ENCODE measurements around the gene PDE9A. TPM values are rescaled to one million over a fixed set of nuclear protein-coding genes. Genes with fewer than 3 reads are reported as not detected.

Gene PDE9A
- total RNA-seq, 1 experiment from 2014 or later: 31.9 TPM

GRCh38 chr21:42678618-42679295, 25.3 kb downstream of the PDE9A start:
- no peak overlapping the region for H3K18ac ChIP-seq (ENCODE audit: insufficient read length, low read depth, low read length)
- H3K56ac ChIP-seq (ENCODE audit: insufficient read length, low read depth, low read length): no peak overlapping the region
- H3K27me3 Mint-ChIP-seq (ENCODE audit: low read depth): no peaks in the 10 kb centered on the region; the same call in 1 of the 2 replicates
- H3K36me3 Mint-ChIP-seq (ENCODE audit: insufficient read depth in 1 of 3, low read depth in 3 of 3): peaks cover 22 to 29% (median 26%) of the 10 kb centered on the region in 3 experiments
- H3K79me1 ChIP-seq (ENCODE audit: insufficient read depth, low read depth, low read length, poor library complexity, severe bottlenecking): no peaks in the 10 kb centered on the region
- TF ChIP-seq CTCF (conservative IDR thresholded peaks at IDR 0.05): no peak
- H3K23ac ChIP-seq (ENCODE audit: insufficient read length, low read depth, low read length): no peak overlapping the region
- no peak overlapping the region for H2AFZ ChIP-seq (ENCODE audit: low read length)
- no peak overlapping the region for H4K5ac ChIP-seq (ENCODE audit: insufficient read length, low read depth, low read length)
- no peak overlapping the region; the same call in 1 of the 2 replicates for H3K14ac ChIP-seq (ENCODE audit: insufficient read depth, low read length)
- H4K20me1 ChIP-seq (ENCODE audit: control insufficient read depth, insufficient read depth, insufficient read length): no peaks in the 10 kb centered on the region
- no peak overlapping the region for H3K9ac ChIP-seq (ENCODE audit: extremely low read depth, insufficient read length, low read length)
- H3K23me2 ChIP-seq (ENCODE audit: insufficient read length, low read depth, low read length, poor library complexity, severe bottlenecking): no peaks in the 10 kb centered on the region
- no peak for DNase-seq
- WGBS (ENCODE audit: extremely low coverage, insufficient read length, low lambda C conversion rate): no CpG with 5 or more reads among the region's 23 CpGs
- H2BK12ac ChIP-seq (ENCODE audit: insufficient read length, low read depth, low read length): no peak overlapping the region
- H3T11ph ChIP-seq (ENCODE audit: low read length): no peak overlapping the region
- H3K79me2 ChIP-seq (ENCODE audit: insufficient read depth, low read length): no peaks in the 10 kb centered on the region; the same call in 1 of the 2 replicates
- no peak overlapping the region for H2BK120ac ChIP-seq (ENCODE audit: low read depth, low read length, poor library complexity, severe bottlenecking)
- H3K9me3 ChIP-seq (ENCODE audit: control insufficient read depth, low read depth, low read length): no peaks in the 10 kb centered on the region
- no peak overlapping the region for H3K4me2 ChIP-seq (ENCODE audit: insufficient read depth, insufficient read length, low read length)
- H3K4me1 Mint-ChIP-seq: peaks cover 26 to 54% of the 10 kb centered on the region in 2 experiments
- no peak overlapping the region for H4K91ac ChIP-seq (ENCODE audit: insufficient read length, low read depth, low read length)
- no peak overlapping the region for H3K27ac ChIP-seq (ENCODE audit: insufficient read length, low read depth, low read length)
- H3K4me1 ChIP-seq (ENCODE audit: insufficient read depth, low read length): no peaks in the 10 kb centered on the region; the same call in 1 of the 2 replicates
- no peak overlapping the region for H3K4ac ChIP-seq (ENCODE audit: low read depth, low read length)
- no peak overlapping the region for H2BK5ac ChIP-seq (ENCODE audit: insufficient read length, low read length)
- no peaks in the 10 kb centered on the region for H3K9me3 Mint-ChIP-seq
- H2BK15ac ChIP-seq (ENCODE audit: low read depth, low read length): no peak overlapping the region
- no peak overlapping the region for H2BK20ac ChIP-seq (ENCODE audit: low read depth, low read length, poor library complexity, severe bottlenecking)
- no peak overlapping the region for H2AK5ac ChIP-seq (ENCODE audit: insufficient read length, low read length)
- H3K4me3 Mint-ChIP-seq: no peak overlapping the region
- H3K27me3 ChIP-seq (ENCODE audit: insufficient read depth, low read length): no peaks in the 10 kb centered on the region
- H4K8ac ChIP-seq (replicated peaks; ENCODE audit: insufficient read length, low read depth, low read length): no peak overlapping the region
- H3K27ac Mint-ChIP-seq: peak overlapping the region in 1 of 3 experiments; percentile 58; a peak in 1 of 7 replicates
